GM19455 (cell line): ENCODE data around the gene MPND.

Experiments
- ATAC-seq: cut with Tn5 transposase; IDR thresholded peaks from one replicate; pipeline ENCODE4 v1.9.1; 2021; ENCODE audit not compliant: unreplicated experiment

MPND gene

DNA sequence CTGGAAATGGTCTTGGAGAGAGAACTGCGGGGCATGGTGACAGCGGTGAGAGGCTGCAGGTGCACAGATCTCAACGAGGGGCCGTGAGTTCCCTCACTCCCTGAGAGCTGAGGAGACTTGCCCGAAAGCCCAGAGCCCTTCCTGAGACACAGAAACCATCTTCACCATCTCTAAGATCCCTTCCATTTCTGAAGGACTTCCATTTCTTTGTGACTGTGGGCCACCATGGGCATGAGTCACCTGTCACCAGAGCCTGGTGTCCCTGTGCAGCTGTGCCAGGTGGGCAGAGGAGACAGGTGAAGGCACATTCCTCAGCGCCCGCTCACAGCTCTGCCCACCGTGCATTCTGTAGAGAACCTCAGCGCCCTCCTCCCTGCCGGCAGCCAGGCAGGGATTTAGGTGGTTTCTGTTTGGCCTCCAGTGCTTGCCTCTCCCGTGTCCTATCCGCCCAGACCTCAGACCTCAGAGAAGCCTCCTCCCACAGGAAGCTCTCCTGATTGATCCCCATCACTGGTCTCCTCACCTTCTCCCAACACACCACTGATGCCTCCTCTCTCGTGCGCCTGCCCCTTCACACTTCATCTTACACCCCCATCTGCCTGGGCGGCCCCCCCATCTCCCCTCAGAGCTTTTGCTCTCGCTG lies 32.8 kb downstream of the MPND start:
- ATAC-seq, result no peak

DNA sequence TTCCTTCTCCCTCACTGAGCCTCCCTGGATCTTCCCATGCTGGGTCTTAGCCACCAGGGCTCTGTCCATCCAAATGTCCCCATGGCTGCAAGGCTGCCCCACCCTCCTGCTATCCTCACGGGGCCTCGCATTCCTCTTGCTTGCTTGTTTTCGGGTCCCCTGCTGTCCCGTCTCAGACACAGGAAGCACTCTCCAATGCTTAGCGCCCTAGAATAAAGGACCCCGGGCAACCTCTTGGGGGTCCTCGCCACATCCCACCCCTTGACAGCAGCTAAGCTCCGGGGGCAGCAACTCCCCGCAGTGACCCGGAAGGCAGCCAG lies 33.3 kb downstream of the MPND start:
- ATAC-seq, result no peak

DNA sequence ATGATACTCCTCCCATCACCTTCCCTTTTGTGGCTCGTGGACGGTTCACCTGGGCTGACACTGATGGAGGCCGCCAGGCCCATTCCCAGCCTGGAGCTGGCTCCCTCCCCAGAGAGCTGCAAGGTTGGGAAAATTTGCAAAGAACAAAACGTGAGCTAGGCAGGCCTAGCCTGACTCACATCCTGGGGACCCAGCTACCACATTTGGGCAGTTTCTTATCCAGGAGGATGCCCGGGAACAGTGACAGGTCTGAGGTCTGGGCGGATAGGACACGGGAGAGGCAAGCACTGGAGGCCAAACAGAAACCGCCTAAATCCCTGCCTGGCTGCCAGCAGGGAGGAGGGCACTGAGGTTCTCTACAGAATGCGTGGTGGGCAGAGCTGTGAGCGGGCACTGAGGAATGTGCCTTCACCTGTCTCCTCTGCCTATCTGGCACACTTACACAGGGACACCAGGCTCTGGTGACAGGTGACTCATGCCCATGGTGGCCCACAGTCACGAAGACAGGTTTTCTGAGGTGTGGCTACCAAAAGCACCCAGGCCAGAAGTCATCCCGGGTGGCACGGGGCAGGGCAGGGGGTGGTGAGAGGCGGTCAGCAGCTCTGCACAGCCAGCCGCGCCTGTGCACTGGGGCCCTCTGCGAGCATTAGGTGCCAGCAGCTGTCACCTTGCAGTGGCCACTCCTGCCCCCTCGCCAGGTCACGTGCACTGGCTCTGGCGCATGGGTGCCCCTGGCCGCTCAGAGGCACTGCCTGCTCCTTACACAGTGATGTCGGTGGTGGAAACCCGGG lies 33.8 kb downstream of the MPND start:
- no peak for ATAC-seq

DNA sequence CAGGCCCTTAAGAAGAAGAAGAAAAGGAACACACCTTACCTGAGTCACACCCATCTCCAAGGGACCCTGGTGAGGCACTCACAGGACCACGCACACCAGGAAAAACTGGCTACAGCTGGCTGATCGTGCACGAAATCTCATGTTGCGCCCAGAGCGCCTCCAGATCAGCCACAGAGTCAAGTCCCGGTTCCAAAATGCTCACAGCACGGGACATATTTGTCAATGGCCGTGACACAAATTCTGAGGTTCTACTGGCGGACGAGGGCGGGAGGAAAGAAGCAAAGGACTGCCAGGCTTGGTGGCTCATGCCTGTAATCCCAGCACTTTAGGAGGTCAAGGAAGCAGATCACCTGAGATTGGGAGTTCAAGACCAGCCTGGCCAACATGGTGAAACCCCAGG lies 35.5 kb downstream of the MPND start:
- ATAC-seq, result no peak

DNA sequence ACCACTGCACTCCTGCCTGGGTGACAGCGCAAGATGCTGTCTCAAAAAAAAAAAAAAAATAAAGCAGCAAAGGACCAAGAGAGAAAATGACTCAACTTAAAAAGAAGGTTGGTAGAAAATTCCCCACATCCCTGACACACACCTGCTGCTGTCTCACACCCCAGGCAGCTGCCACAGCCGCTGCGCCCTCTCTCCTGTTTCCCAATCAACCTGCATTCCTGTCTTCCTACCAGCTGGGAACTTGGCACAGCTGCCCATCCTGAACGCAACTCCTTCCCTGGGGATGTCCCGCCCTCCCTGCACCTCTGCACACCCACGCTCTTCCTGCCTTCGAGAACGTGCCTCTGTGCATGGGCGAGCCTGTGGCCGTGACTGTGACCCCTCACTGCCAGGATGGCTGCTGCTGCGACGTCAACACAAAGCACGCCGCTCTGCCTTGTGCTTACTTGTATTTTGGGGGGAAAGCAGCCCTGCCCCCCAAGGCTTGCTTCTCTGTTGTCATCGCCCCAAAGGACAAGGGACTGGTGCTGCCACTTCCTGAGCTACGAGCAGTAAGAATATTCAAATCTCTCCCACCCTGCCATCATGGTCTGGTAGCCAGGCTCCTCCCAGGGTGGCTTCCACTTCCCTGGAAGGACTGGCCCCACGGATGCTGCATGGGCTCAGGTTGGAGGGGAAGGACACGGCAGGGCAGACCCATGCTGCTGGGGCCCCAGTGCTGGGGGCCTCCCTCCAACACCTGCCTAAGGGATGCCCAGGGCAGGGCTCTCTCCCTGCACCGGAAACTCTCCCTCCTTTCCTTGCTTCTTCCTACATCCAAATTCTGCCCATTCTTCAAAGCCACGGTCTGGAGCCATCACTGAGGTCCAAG lies 36.3 kb downstream of the MPND start:
- ATAC-seq, result no peak

DNA sequence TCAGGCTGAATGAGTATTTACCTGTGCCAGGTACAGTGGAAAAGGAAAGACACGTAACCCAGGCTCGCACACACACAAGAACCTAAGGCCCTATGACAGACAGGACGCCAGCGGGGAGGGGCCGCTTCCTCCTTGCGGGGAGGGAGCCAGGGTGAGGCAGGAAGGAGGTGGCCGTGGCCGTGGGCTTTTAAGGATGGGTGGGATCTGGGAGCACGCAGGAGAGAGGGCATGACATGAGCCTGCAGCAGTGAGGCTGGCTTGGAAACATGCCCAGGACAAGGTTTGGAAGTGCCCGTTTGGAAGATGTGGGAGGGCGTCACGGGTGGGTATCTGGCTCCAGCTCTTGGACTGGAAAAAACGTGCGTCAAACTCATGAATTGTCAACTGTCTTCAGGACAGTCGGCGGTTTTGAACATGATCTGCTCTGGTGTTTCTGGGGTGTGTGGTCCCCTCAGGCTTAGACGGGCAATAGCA lies 36.9 kb downstream of the MPND start:
- no peak for ATAC-seq

DNA sequence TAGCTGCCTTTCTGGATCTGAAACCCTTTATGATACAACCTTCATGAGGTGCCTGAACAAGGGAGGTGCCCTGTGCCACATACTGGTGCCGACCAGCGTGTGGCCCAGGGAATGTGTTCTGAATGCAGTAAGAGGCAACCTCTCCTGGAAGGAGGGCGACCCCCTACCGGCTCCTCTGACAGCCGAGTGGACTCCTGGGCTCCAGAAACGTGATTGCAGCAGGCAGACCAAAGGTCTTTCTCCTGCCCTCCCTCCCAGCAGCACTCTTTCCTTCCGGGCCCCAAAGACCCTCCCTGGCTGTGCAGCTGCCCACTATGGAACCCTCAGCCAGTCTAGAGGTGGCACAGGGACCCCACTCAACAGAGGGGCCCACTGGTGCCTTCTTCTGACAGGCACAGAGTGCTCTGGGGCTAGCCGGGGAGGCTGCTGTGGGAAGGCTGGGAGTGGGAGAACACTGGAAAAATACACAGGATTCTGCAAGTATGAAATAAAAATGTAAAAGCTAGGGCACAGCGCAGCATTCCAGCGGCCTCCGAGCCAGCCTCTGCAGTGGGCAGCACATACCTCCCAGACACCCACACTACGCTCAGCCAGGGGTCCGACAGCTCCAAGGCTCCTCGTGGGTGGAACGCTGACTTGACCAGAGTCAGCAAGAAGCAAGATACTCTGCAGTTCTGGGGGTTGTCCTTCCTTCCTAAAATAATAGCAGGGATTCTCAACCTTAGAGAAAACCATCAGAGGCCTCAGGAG lies 42.1 kb downstream of the MPND start:
- no peak for ATAC-seq

DNA sequence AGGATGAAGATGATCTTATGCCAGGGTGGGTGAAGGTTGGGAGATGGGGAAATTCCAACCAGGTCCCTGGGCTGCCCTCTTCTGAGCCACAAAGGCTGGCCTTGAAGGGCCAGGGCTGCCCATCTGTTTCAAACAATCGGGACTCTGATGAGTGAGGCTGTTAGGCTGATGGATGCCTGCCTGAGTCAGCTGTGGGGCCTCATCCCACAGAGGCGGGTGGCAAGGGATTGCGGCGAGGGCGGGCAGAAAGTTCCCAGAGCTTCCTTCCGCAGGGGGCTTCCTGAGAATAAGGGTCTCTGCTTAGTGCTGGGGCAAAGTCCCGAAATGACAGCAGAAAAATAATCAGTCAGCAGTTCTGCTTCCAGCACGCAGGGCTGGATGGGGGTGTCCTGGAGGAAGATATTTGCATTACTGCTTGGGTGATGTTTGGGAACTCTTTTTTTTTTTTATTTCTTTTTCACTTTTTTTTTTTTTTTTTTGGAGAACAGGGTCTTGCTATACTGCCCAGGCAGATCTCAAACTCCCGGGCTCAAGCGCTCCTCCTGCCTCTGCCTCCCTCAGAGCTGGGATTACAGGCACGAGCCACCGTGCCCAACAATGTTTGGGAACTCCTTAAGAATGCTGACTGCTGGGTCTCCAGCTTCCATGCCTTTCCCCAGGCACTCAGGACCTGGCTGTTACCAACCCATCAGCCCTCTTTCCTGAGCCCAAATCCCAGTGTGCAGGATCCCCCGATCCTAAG lies 42.9 kb downstream of the MPND start:
- ATAC-seq, result no peak

DNA sequence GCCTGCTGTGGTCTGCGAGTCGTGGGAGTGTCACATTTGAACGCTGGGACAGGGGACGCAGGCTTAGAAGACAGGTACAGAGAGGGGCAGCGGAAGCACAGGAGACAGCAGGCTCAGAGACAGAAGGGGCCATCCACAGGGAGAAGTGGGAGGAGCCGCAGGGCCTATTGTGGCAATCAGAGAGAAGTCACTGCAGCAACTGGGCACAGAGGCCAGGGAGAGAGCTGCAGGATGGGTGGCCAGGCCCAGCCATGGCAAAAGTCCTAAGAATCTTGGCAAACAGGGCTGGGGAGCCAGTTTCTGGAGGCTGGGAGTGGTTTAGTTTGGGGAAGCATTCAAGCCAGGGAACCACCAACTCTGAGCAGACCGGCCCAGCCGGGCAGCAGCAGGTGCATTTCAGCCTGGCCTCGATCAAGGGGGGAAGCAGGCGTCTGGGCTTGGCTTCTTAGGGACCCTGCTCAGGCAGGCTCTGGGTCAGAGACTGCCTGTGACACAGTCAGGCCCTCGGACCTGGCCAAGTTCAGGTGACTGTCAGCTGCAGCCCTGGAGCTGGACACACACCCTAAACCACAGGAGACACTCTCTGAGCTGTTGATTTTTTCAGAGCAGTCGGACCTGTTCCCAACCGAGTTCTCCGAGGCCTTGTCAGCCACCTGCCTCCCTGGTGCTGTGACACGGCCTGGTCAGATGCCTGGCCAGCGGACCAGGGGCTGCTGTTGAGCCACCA lies 45.1 kb downstream of the MPND start:
- no peak for ATAC-seq

DNA sequence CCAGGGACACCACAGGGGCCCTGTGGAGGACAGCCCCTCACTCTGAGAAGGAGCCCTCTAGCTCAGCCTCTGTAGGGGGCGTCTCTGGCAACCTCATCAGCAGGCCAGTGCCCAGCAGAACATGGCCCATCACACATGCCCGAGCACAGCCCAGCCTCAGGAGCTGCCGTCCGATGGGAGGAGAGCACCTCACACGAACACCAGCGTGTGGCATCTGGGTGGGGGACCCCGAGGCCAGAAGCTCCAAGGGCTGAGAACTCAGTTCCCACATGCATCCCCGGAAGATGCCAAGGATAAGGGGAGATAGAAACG lies 45.7 kb downstream of the MPND start:
- ATAC-seq, result no peak

DNA sequence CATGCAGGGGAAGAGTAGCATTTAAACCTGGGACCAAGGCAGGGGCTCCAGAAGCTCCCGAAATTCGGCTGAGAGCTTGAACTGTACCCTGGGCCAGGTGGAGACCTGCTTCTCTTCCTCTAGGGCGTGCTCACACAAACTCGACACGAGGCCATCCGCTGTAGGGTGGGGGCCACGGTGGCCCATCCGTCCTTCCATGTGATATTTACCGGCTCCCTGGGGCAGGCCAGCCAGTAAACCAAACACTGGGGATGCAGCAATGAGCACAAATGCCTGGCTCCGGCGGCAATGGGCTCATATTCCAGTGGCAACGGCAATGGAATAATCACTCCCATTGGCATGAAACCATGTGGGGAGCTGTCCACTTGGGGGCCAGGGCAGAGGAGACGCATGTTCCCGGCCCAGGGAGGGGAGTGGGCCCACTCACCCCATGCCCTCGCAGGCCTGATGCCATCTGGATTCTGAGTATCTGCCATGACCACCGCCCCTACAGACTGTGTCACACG lies 46.2 kb downstream of the MPND start:
- ATAC-seq, result no peak

DNA sequence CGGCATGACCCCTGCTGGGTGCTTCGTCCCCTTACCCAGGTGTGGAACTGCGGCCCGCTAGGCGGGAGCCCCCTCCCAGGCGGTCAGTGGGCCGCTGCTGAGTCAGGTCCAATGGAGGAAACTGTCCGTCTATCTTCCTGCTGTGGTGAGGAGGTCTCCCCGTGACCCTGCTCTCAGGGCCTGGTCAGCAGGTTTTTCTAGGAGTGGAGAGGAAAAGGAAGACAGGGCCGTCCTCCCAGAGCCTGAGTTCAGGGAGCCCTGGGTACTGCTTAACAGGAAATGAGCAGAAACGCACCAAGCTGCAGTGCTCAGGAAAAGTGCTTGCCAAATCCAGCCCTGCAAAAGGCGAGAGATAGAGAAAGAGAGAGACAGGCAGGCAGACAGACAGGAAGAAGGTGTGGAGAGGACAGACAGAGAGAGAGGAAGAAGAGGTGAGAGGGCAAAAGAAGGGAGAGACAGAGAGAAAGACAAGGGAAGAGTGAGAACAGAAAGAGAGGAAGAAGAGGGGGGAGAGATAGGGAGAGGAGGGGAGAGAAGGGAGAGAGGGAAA lies 46.7 kb downstream of the MPND start:
- ATAC-seq, result no peak

DNA sequence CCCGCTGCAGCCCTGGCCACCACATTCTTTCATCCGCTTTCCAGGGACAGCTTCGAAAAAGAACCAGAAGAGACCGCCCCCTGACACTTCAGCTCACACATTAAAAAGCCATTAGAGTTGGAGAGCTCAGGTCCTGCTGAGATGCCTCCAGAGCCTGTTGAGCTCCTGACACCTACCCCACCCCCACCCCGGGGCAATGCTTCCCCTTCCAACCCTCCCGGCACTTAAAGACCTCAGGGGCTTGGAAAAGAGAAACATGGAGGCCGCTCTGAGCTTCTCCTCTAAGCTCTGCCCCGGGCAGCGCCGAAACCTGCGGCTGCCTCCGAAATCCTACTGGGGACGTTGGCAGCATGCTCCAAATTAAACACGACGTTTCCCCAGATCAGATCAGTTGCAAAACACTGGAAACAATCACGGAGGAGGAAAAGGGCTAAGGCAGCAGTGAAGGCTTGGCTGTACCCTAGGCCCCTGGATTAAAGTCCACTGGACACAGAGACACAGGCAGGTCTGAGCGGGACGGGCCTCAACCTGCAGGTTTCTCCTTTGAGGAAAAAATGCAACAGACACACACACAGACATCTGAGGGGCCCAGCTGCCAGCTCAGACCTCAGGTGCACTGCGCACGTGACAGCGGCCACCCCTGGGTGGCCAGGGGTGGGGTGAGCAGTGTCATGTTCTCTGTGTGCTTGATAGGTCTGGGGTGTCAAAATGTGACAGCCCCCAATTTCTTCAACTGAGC lies 47.4 kb downstream of the MPND start:
- no peak for ATAC-seq

DNA sequence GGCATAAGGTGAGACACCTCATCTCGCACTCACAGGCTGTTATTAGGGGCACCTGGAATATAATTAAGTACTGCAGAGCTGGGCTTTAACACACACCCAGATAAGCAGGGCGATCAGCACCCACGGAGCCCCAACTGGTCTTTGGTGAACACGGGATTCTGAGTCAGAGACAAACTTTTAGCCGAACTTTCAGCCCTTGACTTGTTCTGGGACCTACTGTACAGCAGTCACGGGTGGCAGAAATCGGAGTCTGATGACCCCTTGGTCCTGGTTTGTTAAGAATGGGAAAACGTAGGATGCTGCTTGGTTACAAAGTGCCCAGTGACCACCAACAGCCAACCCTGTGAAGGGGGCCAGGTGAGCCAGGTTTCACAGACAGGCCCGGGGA lies 47.9 kb downstream of the MPND start:
- no peak for ATAC-seq

DNA sequence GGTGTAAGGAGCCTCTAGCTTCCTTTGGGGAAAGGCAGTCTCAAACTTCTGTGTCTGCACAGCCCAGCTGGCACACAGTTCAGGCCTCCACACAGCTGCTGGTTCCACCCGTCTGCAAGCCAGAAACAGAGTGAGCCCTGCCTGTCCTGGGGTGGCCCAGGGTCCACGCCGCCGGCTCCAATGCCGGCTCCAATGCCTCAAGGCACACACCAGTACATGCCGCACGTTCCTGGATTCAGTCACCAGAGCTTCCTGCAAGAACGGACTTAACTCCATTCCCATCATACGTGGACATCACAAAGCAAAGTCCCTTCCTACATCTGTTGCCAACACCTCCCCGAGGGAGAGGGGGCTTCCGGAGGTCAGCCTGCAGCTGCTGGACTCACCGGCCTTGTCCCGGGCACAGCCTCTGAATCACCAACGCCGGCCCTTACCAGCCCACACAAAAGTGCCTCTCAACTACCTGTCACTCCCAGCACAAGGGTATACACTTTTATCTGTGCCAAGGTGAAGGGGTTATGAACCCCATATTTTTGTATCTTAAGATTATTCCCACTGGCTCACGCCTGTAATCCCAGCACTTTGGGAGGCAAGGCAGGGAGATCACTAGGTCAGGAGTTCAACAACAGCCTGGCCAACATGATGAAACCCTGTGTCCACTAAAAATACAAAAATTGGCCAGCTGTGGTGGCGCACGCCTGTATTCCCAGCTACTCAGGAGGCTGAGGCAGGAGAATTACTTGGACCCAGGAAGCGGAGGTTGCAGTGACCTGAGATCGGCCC lies 48.5 kb downstream of the MPND start:
- ATAC-seq, result no peak

DNA sequence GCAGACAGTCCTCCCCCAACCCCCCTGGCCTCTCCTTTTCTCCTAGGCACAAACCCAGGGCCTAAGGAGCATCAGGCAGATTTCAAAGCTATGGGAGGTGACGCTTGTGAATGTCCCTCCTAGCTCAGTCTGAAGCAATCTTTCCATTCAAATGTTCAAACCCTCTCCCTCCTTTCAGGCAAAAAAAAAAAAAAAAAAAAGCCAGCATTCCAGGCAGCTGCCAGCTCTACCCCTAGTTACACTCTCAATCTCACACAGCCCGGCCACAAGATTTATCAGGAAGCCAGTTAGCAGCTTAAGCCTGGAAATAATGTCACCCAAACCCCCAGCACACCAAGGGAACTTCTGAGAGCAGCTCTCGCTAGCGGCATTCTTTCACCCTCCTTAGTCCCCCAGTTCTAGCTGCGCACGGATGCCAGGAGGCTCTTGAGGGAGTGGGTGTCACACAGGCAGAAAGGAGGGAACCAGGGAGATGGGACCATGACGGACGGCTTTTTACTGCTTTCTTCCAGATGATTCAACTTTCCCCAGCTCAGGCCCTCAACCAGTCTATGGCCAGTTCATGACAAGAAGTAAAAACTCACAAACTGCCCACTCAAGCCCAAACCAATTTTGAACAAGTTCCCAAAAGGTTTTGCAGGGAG lies 50.7 kb downstream of the MPND start:
- ATAC-seq, result no peak

DNA sequence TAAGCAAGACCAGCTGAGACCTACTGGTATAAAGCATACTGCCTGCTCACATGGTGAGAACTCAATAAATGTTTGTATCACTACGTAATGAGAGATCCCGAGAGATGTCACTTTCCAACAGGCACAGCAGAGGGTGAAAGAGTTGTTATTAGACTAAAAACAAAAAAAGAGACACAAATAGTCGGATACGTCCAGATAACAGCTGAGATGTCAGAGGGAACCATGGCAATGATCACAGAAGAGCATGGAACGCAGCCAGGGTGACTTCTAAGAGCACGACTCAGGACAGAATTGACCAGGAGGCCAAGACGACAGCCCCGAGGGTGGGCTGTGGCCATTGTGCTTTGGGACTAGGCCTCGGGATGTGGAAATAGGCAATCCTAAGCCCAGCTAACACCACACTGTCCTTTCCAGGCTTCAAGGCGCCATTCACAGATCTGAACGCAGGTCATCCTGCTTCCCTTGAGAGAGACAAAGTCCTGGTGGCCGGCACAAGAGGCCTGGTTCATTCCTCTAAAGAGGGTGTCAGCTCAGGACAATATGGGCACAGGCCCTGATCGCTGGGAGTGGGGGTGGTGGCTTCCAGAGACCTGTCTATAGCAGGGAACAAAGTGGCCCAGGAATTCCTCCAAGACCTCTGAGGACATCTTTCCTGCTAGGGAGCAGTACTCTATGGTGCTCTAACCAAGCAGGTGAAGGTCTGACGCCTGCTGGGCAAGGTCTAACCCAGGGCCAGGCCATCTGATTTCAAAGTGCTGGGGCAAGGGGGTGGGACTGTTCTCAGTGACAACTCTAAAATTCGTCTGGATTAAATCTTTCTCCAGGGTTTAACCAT lies 53.8 kb downstream of the MPND start:
- no peak for ATAC-seq
